ENCODE measurements around the gene MYNN.

Gene MYNN

GRCh38 chr3:169836078-169836941 is 63.1 kb downstream of the MYNN start:
- DNase-seq: no peak

- no peak for DNase-seq
Measured at GRCh38 chr3:169836942-169837275, 63.7 kb downstream of the MYNN start.

DNA sequence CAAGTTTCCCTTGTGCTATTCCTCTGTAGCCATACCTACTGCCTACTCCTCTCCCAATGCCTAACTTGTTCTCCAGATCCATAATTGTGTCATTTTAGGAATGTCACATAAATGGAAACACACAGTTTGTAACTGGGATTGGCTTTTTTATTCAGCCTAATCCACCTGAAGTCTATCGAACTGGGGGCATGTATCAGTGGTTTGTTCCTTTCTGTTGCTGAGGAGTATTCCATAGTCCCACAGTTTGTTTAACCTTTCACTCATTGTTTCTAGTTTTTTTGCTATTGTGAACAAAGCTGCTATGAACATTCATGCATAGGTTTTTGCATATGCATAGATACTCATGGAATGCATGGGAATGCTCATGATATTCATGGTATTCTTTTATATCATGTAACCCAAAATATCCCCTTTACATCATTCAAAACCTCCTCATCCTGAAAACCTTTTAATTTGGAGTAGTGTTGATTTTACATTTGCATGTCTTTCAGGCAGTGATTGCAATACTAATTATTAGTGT is 65.4 kb downstream of the MYNN start:
- no peak for DNase-seq

All from stimulated activated CD4-positive, alpha-beta T cell treated with anti-CD3 and anti-CD28 coated beads, Interleukin-1b, Interleukin-23, amount 100 ng/mL, for 48 hours (primary cell).